Dedifferentiated amniotic fluid mesenchymal stem cell (primary cell): ENCODE measurements around the gene ATG7.
"Not testable (repeated sequence)": the region's sequence is repeated elsewhere in the genome, so short reads cannot be mapped to it uniquely, and the experiment has no call there.

ENCODE experiments used
- DNase-seq: peaks from one replicate; pipeline ENCODE4 v3.0.0-alpha.2; 2016; ENCODE audit errors: extremely low spot score

ATG7 gene

DNA sequence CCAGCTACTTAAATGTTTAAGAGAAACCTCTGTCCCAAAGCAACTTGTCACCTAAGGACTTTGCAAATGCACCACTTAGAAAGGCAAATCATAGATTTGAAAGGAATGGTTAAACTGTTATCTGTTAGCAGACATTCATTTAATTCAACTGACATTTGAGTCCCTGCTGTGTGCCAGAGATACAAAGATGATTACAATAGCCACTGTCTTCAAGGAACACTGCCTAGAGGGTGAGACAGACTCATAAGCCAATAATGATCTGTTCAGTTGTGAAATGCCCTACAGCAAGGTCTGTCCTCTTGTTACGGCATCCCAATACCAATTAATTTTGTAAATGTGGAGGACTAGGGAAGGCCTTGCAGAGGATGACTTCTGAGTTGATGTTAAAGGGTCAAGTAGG lies 113.1 kb downstream of the ATG7 start:
- DNase-seq, result no peak

DNA sequence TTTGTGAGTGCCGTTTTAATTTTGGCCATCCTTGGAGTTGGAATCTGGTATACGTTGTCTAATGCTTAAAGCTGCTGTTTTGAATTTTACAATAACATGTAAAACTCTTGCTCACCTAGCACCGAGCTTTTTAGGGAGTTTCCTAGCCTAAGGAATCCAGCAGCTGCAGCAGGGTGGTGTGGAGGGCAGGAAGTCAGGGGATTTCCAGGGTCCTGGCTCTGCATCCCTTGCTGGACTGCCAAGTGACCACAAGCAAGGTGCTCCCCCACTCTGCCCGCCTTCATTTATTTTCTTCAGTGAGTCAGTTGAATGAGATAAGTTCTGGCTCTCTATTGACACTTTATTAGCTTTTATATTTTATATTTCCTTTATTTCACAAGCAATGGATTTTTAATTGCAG lies 113.7 kb downstream of the ATG7 start:
- DNase-seq, result no peak

DNA sequence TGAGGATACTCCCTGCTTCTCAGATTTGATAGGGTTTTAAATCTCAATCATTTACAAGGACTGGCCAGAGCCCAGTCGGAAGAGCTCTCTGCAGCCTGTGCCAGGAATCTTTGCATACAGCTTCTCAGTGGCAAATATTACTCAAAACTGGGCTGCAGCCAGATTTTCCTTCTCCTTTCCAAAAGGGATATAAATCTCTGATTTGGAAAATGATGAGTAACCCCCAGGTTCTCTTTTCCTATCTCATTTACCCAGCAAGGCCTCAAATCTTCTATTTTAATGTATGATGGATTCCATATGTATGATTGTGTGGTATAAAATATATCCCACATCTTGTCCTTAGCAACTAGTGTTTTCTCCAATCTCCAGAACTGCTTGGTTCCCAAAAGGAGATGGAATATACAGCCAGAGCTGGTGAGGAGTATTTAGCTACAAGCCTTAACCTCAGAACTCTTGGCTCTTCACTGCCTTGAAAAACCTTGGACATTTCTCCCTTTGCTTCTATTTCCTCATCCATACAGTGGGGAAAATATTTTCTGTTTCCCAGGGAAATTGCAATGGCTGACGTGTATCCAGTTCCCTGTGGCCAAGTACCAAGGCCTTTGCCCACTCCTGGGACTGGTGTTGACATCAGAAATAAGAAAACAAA lies 114.4 kb downstream of the ATG7 start:
- DNase-seq, result no peak

DNA sequence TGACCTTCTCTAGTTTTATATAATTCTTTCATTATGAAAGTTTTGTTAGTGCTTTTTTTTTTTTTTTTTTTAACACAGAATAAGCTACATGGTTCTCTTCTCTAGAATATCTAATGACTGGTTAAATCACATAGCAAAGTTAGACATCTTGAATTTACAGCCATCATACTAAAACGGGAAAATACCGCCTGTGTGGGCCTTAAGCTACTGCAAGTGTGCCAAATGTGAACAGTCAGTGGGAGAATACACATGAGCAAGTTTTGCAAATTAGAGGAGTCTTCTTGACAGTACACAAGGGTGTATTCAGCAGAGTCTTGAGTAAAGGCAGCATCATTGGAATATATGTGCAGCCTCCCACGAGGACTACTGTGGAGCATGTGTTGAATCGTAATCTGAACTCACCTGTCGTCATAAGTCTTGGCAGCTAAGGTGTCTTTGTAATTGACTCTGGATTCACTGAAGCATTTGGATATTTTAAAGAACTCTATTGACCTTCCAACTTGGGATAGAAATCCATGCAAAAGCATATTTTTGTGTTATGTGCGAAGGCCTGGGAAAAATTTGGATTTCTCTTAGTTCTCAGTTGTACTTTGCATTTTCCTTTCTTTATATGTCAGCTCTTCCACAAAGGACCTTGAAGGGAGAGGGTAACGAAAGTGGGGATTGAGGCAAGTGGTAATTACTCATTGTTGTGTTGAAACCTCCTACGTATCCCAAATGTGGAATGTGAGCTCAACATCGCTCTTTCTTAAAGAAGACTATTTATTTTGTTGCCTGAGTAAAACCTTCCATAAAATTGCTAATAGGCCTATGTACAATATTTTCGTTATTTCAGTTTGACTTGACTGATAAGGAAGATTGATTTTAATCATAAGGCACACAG lies 117.4 kb downstream of the ATG7 start:
- no peak for DNase-seq

DNA sequence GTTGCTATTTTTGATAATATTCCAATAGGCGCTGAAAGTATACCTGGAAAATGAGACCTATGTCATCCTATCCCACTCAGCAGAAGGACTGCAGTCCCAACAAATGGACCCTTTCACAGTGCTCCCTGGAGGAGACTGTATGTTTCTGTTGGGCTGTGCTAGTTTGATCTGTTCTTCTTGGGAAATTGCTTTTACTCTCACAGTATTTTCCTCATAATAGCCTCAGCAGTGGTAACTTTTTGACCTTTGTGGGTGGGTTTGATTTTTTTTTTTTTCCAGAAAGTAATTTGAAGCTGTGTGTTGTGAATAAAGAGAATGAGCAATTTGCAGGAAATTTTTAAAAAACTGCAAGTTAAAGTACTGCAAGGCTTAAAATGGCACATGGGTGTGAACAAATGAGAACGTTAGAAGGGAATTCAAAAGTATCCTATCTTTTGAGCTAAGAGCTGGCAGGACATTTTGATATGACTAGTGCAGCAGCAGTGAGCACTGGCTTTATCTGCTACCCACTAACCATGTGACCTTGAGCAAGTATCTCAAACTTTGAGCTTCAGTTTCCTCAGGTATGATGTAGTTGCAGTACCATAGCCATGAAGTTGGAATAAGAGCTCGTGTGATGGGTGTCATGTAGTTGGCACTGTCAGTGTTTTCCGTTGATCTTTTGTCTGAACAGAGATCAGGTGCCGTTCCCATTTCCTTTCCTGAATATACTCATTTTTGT lies 118.4 kb downstream of the ATG7 start:
- DNase-seq, result no peak

DNA sequence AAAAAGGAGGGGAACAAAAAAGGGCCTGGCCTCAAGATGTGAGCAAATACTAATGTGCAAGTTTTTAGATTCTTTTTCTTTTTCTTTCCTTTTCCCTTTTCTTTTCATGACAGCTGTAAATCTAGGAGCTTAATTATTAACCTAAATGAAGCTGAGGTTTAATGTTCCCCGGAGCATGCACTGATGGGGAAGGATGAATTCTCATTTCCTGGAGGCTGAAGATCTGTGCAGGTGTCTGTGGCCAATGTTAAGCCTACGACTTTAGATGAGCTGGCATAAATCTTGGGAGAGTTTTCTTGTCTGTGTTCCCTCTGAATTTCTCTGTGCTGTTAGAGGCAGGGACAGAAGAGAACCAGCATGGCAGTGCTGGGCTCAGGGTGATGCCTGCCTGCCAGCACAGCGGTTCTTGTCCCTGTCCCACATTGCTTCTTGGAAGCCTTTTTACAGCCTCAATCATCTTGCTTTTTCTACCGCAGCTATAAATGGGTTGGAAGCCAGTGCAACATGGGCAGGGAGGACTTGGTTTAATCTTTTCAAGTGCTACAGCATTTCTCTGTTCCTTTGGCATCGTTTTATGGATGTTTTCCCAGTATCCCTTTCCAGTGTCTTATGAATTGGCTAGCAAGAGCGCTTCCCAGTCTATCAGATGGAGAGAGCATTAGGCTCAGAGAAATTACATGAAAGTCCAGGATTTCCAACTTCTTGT lies 119.1 kb downstream of the ATG7 start:
- DNase-seq, result no peak

DNA sequence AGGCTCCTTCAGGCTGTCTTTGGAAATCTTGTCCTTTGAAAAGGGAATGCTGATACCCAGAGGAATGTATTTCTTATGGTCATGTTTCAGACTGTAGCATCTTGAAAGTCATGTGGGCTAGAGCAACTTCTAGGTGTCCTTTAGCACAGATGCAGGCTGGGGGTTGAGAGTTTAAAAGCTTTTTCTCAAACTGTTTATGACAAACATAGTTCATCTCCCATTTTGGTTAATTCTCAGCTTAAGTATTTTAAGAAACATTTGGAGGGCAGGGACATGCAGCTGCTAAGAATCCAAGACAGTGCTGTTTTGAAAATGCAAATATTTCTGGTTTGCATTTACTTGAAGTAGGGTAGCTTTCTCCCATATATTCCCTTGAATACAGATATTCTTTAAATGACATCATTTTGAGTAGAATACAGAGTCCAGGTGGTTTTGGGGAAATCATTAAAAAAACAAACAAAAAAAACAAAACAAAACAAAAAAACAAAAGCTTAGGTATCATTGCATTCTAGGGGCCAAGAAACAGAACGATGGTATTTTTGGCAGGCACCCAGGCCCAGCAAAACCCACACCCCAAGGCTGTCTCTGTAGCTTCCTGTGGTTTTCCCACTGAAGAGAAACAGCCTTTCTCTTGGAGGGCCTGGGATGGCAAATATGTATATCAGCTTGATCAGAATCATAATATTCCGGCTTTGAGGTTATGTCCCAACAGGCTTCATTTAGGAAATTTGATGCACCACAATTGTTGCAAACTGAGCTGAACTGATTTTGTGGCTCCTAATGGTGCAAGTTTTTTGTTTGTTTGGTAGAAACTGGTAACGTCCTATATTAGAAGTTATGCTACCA lies 120.0 kb downstream of the ATG7 start:
- DNase-seq, result peak; percentile 41

DNA sequence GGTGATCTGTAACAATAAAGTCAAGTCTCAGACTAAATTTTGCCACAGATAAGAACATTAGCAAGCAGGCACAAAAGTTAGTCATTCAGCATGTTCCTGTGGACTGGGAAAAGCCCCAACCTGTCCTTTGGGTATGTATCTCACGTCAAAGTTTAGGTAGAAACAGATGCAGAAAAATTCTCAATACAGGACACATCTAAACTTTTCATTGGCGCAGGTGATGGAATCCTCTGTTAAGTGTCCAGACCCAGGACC lies 120.6 kb downstream of the ATG7 start:
- DNase-seq, result no peak

DNA sequence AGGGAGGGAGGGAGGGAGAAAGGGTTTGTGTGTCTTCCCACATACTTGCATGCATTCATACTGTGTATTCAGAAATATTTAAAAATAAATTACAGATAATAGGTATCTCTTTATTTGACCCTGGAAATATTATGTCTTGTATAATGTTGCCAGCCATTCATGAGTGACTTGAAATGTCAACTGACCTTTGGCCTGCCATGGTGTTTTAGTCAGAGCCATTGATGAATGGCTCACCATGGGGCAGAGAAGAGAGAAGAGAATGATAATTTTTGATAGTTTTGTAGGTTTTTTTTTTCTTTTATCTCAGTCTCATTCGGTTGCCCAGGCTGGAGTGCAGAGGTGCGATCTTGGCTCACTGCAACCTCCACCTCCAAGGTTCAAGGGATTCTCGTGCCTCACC lies 121.2 kb downstream of the ATG7 start:
- DNase-seq, result no peak

DNA sequence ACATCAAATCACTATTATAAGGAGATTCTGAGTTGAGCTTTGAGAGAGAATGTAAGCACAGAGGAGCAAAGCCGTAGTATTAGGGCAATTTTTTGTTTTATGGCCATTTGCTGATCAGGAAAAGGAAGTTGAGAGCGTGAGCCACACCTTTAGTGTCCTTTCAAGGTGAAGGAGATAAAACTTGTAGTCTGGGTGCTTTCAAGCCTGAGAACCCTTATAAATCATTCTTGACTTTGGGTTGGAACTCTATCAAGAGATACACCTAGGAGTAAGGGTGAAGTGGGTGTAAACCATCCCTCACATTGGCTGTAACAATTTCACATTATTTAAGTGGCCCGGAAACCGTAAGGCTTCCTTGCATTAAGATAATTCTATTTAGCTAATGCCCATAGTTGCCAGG lies 122.2 kb downstream of the ATG7 start:
- DNase-seq, result no peak

DNA sequence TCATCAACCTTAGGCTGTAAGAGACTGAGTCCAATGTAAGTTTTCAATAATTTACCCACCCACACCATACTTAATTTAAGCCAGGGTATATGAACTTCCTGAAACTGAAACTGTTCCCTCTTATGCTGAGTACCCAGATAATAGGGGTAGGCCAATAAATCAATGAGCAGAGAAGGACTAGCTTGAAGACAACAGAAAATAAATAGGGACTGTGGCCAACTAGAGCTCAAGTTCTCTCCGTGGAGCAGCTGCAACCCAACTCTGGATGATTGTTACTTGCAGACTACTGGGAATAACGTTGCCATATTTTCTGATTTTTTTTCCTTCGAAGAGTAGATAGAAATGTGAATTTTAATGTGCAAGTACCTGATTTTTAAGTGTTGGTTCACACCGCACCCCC lies 128.0 kb downstream of the ATG7 start:
- no peak for DNase-seq

DNA sequence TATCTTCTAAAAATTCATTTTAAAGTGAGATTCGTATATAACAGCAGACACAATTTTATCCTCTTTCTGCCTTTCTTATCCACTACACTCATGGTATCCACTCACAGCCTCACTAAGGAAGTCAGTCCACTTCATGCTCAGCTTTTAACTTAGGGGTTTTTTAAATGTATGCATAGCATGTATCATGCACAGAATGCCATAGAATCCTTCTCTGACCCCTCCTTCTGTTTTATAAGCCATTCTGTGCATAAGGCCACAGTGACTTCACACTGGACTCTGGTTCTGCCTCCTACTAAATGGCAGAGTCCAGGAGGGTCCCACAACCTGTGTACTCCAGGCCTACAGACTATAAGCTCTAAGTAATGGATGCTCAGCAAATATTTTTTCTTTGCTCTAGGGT lies 129.2 kb downstream of the ATG7 start:
- DNase-seq, result no peak

DNA sequence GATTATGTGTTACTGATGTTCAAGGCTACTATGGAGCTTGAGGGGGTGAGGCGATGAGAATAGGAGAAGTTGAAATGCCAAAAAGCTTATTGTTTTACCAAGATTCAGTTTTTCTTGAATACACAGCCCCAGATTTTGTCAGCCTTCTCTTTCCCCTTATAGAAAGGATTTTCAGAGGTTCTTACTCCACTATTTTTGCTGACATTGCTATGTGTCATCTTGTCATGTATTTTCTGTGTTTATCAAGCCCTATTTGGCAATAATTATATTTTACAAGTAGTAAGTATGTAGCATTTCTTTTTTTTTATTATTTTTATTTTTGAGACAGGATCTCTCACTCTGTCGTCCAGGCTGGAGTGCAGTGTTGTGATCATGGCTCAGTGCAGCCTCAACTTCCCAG lies 133.1 kb downstream of the ATG7 start:
- DNase-seq, result no peak

DNA sequence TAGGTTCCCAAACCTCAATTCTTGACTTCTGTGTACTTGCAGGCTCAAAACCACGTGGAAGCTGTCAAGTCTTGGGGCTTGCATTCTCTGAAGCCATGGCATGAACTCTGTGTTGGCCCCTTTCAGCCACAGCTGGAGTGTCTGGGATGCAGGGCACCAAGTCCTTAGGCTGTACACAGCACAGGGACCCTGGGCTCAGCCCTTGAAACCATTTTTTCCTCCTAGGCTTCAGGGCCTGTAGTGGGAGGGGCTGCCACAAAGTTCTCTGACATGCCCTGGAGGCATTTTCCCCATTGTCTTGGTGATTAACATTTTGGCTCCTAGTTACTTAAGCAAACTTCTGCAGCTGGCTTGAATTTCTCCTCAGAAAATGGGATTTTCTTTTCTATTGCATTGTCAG lies 135.4 kb downstream of the ATG7 start:
- DNase-seq, result no peak

DNA sequence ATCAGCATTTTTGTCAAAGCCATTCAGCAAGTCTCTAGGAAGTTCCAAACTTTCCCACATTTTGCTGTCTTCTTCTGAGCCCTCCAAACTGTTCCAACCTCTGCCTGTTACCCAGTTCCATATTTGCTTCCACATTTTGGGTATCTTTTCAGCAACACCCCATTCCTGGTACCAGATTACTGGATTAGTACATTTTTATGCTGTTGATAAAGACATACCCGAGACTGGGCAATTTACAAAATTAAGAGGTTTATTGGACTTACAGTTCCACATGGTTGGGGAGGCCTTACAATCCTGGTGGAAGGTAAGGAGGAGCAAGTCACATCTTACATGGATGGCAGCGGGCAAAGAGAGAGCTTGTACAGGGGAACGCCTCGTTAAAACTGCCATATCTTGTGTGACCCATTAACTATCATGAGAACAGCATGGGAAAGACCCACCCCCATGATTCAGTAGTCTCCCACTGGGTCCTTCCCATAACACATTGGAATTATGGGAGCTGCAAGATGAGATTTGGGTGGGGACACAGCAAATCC lies 136.2 kb downstream of the ATG7 start:
- DNase-seq, result not testable (repeated sequence)

DNA sequence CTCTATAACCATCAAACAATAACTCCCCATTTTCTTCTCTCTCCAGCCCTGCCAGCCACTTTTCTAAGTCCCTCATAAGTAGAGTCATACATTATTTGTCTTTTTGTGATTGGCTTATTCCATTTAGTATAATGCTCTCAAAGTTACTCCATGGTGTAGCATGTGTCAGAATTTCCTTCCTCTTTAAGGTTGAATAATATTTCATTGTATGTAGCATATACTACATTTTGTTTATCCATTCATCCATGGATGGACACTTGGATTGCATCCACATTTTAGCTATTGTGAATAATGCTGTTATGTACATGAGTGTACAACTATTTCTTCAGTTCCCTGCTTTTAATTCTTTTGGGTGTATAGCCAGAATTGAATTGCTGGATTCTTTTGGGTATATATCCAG lies 138.4 kb downstream of the ATG7 start:
- no peak for DNase-seq

DNA sequence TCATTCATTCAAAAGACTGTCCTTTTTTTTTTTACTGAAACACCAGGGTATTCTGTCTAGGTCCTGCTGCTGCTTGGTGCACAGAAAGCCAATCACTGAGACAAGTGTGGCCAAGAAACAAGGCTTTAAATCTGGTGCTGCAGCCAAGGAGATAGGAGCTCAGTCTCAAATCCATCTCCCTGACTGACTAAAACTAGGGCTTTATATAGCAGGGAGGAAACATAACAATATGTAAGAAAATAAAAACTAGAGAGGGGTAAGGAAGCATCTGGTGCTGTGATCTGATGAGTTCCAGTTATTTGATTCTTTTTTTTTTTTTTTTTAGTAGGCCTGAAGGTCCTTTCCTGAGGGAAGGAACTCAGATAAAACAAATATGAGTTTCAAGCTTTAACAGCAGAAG lies 139.8 kb downstream of the ATG7 start:
- no peak for DNase-seq

DNA sequence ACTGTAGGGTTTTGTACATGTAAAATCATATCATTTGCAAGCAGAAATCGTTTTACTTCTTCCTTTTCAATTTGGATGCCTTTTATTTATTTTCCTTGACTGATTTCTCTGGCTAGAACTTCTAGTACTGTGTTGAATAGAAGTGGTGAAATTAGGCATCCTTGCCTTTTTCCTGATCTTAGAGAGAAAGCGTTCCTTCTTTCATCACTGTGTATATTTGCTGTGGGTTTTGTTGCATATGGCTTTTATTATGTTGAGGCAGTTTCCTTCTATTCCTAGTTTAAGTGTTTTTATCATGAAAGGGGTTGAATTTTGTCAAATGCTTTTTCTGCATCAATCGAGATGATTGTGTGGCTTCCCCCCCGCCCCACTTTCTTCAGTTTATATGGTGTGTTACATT lies 140.9 kb downstream of the ATG7 start:
- no peak for DNase-seq

DNA sequence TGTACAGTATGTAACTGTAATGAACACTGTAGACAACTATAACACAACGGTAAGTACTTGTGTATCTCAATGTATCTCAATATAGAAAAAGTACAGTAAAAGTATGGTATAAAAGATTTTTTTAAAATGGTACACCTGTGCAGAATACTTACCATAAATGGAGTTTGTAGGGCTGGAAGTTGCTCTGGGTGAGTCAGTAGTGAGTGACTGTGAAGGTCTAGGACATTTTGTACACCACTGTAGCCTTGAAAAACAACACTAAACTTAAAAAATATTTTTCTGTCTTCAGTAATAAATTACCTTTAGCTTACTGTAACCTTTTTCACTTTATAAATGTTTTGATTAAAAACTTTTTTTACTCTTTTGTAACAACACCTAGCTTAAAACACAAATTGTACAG lies 142.9 kb downstream of the ATG7 start:
- no peak for DNase-seq

DNA sequence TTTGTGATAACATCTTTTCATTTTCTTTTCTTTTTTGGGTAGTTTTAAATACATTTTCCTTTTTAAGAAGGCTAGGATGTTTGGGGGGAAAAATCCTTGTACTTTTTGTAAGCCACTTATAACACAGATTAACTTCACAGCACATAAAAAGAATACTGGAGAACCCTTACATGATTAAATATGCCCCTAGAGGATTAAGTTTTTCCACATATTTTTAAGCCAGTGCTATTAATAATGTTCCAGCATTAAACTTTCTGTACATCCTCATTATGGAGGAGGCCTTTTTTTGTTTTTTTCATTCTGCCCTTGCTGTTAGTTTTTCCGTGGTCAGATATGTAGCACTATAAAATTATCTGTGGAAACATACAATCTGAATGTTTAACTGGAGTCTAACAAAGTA lies 147.9 kb downstream of the ATG7 start:
- DNase-seq, result no peak

DNA sequence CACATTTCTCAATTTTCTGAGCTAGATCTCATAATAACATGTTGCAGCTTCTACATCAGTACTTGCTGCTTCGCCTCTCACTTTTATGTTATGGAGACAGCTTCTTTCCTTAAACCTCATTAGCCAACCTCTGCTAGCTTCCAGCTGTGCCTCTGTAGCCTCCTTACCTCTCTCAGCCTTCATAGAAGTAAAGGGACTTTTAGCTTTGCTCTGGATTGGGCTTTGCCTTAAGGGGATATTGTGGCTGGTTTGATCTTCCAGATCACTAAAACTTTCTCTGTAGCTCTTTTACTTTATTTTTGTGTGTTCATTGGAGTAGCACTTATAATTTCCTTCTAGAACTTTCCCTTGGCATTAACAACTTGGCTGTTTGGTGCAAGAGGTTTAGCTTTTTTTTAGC lies 150.1 kb downstream of the ATG7 start:
- DNase-seq, result no peak
